Kidney epithelial cell (primary cell): ENCODE data around the gene MTHFR. TPM values are rescaled to one million over a fixed set of nuclear protein-coding genes. Genes with fewer than 3 reads are reported as not detected.

Source experiments
- DNase-seq: peaks from one replicate; pipeline ENCODE4 v3.0.0-alpha.2; 2010; ENCODE audit warnings: low read depth
- H3K27me3 ChIP-seq: 2 replicates; pipeline ENCODE4 v1.6.0; 2011; ENCODE audit warnings: low read length; ENCODE audit not compliant: control insufficient read depth, insufficient read depth
- H3K36me3 ChIP-seq: 2 replicates; pipeline ENCODE4 v1.5.1; 2011; ENCODE audit warnings: low read length; ENCODE audit not compliant: control insufficient read depth, insufficient read depth
- H3K4me3 ChIP-seq: 2 replicates; pipeline ENCODE4 v1.5.1; 2011; ENCODE audit warnings: low read depth, mild to moderate bottlenecking, control low read depth, low read length
- total RNA-seq: library from RNA; depleted of rRNA; stranded (reverse); fragments of >200 nt; gene quantifications from 2 replicates; pipeline ENCODE4 v1.2.3, GENCODE V29; 2015
- TF ChIP-seq, protein P1 (sequence below): IDR thresholded peaks from 2 replicates; pipeline ENCODE4 v1.5.1; 2011; ENCODE audit warnings: mild to moderate bottlenecking, moderate library complexity, low read length, control low read depth, inconsistent platforms; ENCODE audit not compliant: insufficient read depth, poor library complexity, severe bottlenecking

Gene MTHFR
- total RNA-seq, 1 donor from 2014 or later: 26.6 TPM

- Histone ChIP-seq H3K36me3 (no peaks in the 10 kb centered on the region), H3K27me3 (no peaks in the 10 kb centered on the region), H3K4me3 (no peak overlapping the region)
- TF ChIP-seq, protein P1, sequence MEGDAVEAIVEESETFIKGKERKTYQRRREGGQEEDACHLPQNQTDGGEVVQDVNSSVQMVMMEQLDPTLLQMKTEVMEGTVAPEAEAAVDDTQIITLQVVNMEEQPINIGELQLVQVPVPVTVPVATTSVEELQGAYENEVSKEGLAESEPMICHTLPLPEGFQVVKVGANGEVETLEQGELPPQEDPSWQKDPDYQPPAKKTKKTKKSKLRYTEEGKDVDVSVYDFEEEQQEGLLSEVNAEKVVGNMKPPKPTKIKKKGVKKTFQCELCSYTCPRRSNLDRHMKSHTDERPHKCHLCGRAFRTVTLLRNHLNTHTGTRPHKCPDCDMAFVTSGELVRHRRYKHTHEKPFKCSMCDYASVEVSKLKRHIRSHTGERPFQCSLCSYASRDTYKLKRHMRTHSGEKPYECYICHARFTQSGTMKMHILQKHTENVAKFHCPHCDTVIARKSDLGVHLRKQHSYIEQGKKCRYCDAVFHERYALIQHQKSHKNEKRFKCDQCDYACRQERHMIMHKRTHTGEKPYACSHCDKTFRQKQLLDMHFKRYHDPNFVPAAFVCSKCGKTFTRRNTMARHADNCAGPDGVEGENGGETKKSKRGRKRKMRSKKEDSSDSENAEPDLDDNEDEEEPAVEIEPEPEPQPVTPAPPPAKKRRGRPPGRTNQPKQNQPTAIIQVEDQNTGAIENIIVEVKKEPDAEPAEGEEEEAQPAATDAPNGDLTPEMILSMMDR: no peak
- no peak for DNase-seq
These were observed 26.7 kb downstream of the MTHFR start for GRCh38 chr1:11778844-11779623.

DNA sequence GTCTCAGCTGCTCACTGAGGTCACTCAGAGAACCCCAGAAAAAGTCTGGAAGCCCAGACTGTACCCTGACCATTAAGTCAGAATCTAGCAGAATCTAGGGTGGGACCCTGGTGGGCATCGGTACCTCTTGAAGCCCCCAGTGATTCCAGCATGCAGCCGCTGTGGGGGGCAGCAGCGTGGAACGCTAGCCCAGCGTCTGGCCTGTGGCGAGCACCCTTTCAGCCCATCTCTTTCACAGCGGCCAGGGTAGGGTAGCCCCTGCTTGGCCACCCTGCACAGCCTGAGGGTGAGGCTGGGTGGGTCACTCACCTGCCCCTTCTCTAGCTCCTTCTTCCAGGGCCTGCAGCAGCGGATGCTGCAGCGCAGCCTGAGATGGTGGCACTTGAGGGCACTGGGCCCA, 27.4 kb downstream of the MTHFR start:
- TF ChIP-seq, protein P1: no peak
- H3K27me3 ChIP-seq: no peaks in the 10 kb centered on the region
- H3K36me3 ChIP-seq: no peaks in the 10 kb centered on the region
- no peak overlapping the region for H3K4me3 ChIP-seq
- DNase-seq: no peak

DNA sequence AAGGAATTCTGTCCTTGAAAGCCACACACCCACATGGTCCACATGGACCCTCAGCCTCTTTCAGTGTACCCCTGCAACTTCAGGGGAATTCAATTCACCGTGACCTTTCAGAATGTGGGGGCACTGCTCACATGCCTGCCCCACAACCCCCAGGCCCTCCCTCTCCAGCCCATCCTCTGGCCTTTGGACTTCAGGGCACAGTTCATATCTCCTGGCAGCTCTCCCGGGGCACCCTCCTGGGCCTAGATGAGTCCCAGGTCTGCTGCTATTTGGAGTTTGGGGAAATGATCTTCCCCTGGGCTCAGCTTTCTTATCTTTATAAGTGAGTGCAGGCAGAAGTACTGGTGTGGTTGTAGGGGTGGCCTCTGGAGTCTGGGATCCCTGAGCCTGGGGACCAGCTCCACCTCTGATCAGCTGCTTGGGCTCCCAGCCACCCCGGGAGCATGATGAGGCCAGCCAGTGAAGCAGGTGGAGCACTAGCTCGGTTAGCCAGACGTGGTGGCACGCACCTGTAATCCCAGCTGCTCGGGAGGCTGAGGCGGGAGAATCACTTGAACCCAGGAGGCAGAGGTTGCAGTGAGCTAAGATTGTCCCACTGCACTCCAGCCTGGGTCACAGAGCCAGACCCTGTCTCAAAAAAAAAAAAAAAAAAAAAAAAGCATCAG, 28.0 kb downstream of the MTHFR start:
- DNase-seq: no peak
- H3K27me3 ChIP-seq: no peaks in the 10 kb centered on the region
- TF ChIP-seq, protein P1: no peak
- no peak overlapping the region for H3K4me3 ChIP-seq
- no peaks in the 10 kb centered on the region for H3K36me3 ChIP-seq

GRCh38 chr1:11774753-11775152, 31.0 kb downstream of the MTHFR start:
- Histone ChIP-seq H3K36me3 (no peaks in the 10 kb centered on the region), H3K27me3 (no peaks in the 10 kb centered on the region), H3K4me3 (no peak overlapping the region)
- no peak for DNase-seq
- TF ChIP-seq, protein P1: no peak

DNA sequence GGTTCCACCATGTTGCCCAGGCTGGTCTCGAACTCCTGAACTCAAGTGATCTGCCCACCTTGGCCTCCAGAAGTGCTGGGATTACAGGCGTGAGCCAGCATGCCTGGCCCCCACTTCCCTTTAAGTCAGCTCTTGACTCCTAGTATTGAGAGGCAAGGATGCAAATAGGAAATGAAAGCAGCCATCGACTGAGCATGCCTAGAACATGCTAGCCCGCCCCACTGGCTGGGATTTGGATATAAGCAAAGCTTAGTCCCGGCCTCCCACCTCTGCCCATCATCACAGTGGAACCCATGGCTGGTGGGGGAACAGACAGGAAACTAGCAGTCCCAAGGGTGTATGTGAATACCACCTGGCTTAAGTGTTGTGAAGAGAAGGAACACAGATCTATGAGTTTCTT, 33.3 kb downstream of the MTHFR start:
- no peaks in the 10 kb centered on the region for H3K27me3 ChIP-seq
- TF ChIP-seq, protein P1: no peak
- DNase-seq: no peak
- no peak overlapping the region for H3K4me3 ChIP-seq
- H3K36me3 ChIP-seq: no peaks in the 10 kb centered on the region
